ENCODE data around the gene SPEF1. TPM values are rescaled to one million over a fixed set of nuclear protein-coding genes. Genes with fewer than 3 reads are reported as not detected.

SPEF1 gene
- total RNA-seq, 2 donors from 2014 or later, result not detected

Other genes starting within 250 kb of the SPEF1 start
- gene GFRA4, start 118.0 kb downstream of the SPEF1 start, total RNA-seq, result not detected
- 10 to 100 TPM; 52.0 to 70.3 TPM for gene ADAM33, start 99.4 kb downstream of the SPEF1 start, total RNA-seq
- gene SIGLEC1, start 68.8 kb downstream of the SPEF1 start, total RNA-seq, result 10 to 100 TPM; 12.6 to 41.1 TPM
- 10 to 100 TPM; 18.0 to 18.5 TPM for gene HSPA12B, start 48.8 kb downstream of the SPEF1 start, total RNA-seq
- gene ADISSP, start 13.7 kb downstream of the SPEF1 start, total RNA-seq, result 10 to 100 TPM; 14.6 to 20.2 TPM
- gene CENPB, start 5.3 kb upstream of the SPEF1 start, total RNA-seq, result 100 to 1,000 TPM in 1 of 2 donors, 10 to 100 TPM in 1; 97.4 to 119 TPM
- gene CDC25B, start 14.9 kb upstream of the SPEF1 start, total RNA-seq, result 10 to 100 TPM; 24.0 to 24.2 TPM
- gene AP5S1, start 39.1 kb upstream of the SPEF1 start, total RNA-seq, result 10 to 100 TPM in 1 of 2 donors, 1 to 10 TPM in 1; 8.8 to 11.2 TPM
- 10 to 100 TPM; 26.2 to 27.1 TPM for gene MAVS, start 65.4 kb upstream of the SPEF1 start, total RNA-seq
- gene PANK2, start 107.9 kb upstream of the SPEF1 start, total RNA-seq, result 10 to 100 TPM; 27.0 to 31.5 TPM
- 10 to 100 TPM; 14.3 to 16.2 TPM for gene RNF24, start 234.1 kb upstream of the SPEF1 start, total RNA-seq